Endothelial cell of umbilical vein (primary cell): ENCODE results near the gene ARHGAP22. TPM values are rescaled to one million over a fixed set of nuclear protein-coding genes. Genes with fewer than 3 reads are reported as not detected.
A peak's percentile ranks its signal among the peaks of the same experiment; 100 is the strongest.

Experiments used
- BruUV-seq: library from RNA; stranded (reverse); fragments of 400-500 nt; replicated peaks from 2 replicates; lab custom pipeline; 2021; lab: Mats Ljungman, UMichigan
- CTCF ChIA-PET: fragments of 300-600, 350-600 bp; sonication (Branson Sonifier 250); formaldehyde crosslinking; loops from one replicate; lab custom pipeline; 2021; ENCODE audit warnings: antibody characterized with exemption, inconsistent platforms; lab: Charles Lee
- POLR2A ChIA-PET: fragments of 300-600, 350-600 bp; sonication (Branson Sonifier 250); formaldehyde crosslinking; loops from one replicate; lab custom pipeline; 2021; ENCODE audit warnings: antibody characterized with exemption, inconsistent platforms; lab: Charles Lee
- DNase-seq: peaks from one replicate; pipeline ENCODE4 v3.0.0-alpha.2; 2011; ENCODE audit warnings: low read depth, low spot score
- FAIRE-seq: peaks from 2 replicates; lab custom pipeline; 2011; peaks lifted over from hg19 to GRCh38; lab: Jason Lieb, UNC
- H2AFZ ChIP-seq: 2 replicates; pipeline ENCODE4 v1.6.0; 2012; ENCODE audit warnings: low read depth, low read length, control low read depth, inconsistent platforms
- H3K27ac ChIP-seq: 2 replicates; pipeline ENCODE4 v1.5.1; 2011; ENCODE audit warnings: low read depth, mild to moderate bottlenecking, control low read depth, low read length, moderate library complexity; ENCODE audit not compliant: insufficient read depth
- H3K27me3 ChIP-seq, 2 experiments: 2 replicates each; pipeline versions ENCODE4 v1.6.0 to v1.6.1; 2011; ENCODE audit warnings: low read length in 2 of 2, mixed read lengths in 1 of 2; ENCODE audit not compliant: control insufficient read depth in 2 of 2, insufficient read depth in 2 of 2
- H3K36me3 ChIP-seq, 2 experiments: 2 replicates in 1 of 2; 3 replicates in 1 of 2; pipeline ENCODE4 v1.5.1; 2011; ENCODE audit warnings: low read length in 2 of 2, mild to moderate bottlenecking in 1 of 2, moderate library complexity in 1 of 2; ENCODE audit not compliant: control insufficient read depth in 2 of 2, insufficient read depth in 2 of 2; ENCODE audit errors: extremely low read depth in 1 of 2
- H3K4me1 ChIP-seq: 3 replicates; pipeline ENCODE4 v1.5.1; 2011; ENCODE audit warnings: mild to moderate bottlenecking, low read length; ENCODE audit not compliant: control insufficient read depth, insufficient read depth; ENCODE audit errors: extremely low read depth
- H3K4me2 ChIP-seq: 2 replicates; pipeline ENCODE4 v1.6.1; 2011; ENCODE audit warnings: low read length, control low read depth, mixed read lengths; ENCODE audit not compliant: insufficient read depth
- H3K4me3 ChIP-seq, 3 experiments: fragments of 200-600 bp in 1 of 3; sonication (generic), shearing (Covaris generic) in 1 of 3; replicated peaks in 1 of 3; 2 replicates each; pipeline ENCODE4 v1.5.1; 2011 to 2016; ENCODE audit warnings: control low read depth in 3 of 3, low read length in 3 of 3, mild to moderate bottlenecking in 2 of 3, inconsistent platforms in 1 of 3, low read depth in 1 of 3, moderate library complexity in 1 of 3; ENCODE audit not compliant: insufficient read depth in 1 of 3
- H3K79me2 ChIP-seq: 2 replicates; pipeline ENCODE4 v1.6.0; 2012; ENCODE audit warnings: low read length, inconsistent platforms; ENCODE audit not compliant: control insufficient read depth, insufficient read depth
- H3K9ac ChIP-seq: replicated peaks from 2 replicates; pipeline ENCODE3; 2011; ENCODE audit warnings: low read length, control low read depth; ENCODE audit not compliant: insufficient read depth; ENCODE audit errors: extremely low read depth
- H3K9me1 ChIP-seq: replicated peaks from 3 replicates; pipeline ENCODE4 v1.6.0; 2011; ENCODE audit warnings: mild to moderate bottlenecking, low read length; ENCODE audit not compliant: control insufficient read depth, insufficient read depth; ENCODE audit errors: extremely low read depth
- H3K9me3 ChIP-seq: replicated peaks from 2 replicates; pipeline ENCODE4 v1.5.1; 2012; ENCODE audit warnings: low read length, inconsistent platforms; ENCODE audit not compliant: control insufficient read depth, insufficient read depth
- H4K20me1 ChIP-seq: replicated peaks from 2 replicates; pipeline ENCODE3; 2011; ENCODE audit warnings: mild to moderate bottlenecking, low read length; ENCODE audit not compliant: control insufficient read depth, insufficient read depth; ENCODE audit errors: extremely low read depth
- EZH2 ChIP-seq: IDR thresholded peaks from 2 replicates; pipeline ENCODE4 v1.6.1; 2012; ENCODE audit warnings: borderline replicate concordance, low read depth, mild to moderate bottlenecking, moderate library complexity, low read length, inconsistent platforms; ENCODE audit not compliant: severe bottlenecking
- FOS ChIP-seq: IDR thresholded peaks from 2 replicates; pipeline ENCODE4 v1.6.1; 2011; ENCODE audit warnings: mild to moderate bottlenecking, low read length, moderate library complexity, borderline replicate concordance; ENCODE audit not compliant: insufficient read depth
- GATA2 ChIP-seq: IDR thresholded peaks from 2 replicates; pipeline ENCODE4 v1.7.0; 2011; ENCODE audit warnings: low read depth, mild to moderate bottlenecking, moderate library complexity, mixed read lengths, low read length; ENCODE audit not compliant: insufficient read length, insufficient read depth
- JUN ChIP-seq: IDR thresholded peaks from 2 replicates; pipeline ENCODE4 v1.6.1; 2011; ENCODE audit warnings: borderline replicate concordance, low read depth; ENCODE audit not compliant: insufficient read length, insufficient read depth
- MYC ChIP-seq: IDR thresholded peaks from one replicate; pipeline ENCODE4 v1.6.1; 2011; ENCODE audit warnings: mild to moderate bottlenecking, low read depth, low read length
- dilution Hi-C: fragments of 300-500 bp; cut with MboI; formaldehyde crosslinking; loops from one replicate; pipeline ENCODE4 v1.15.0; 2019; ENCODE audit warnings: low sequenced_read_pairs; ENCODE audit not compliant: extremely low pct_ligation_motif_present
- intact Hi-C: fragments of 100-400 bp; cut with micrococcal nuclease; formaldehyde crosslinking; loops from one replicate; pipeline ENCODE4 v1.10.0; 2022
- polyA plus RNA-seq, 4 experiments: library from polyadenylated mRNA; depleted of rRNA in 3 of 4; stranded (reverse) in 3 of 4; unstranded in 1 of 4; fragments of >200 nt; gene quantifications; 2 replicates each; pipeline versions ENCODE4 v1.2.1 to v1.2.3, GENCODE V29; 2011 to 2012; ENCODE audit warnings: missing spikeins in 1 of 4
- total RNA-seq: library from RNA; stranded (reverse); gene quantifications from 2 replicates; pipeline ENCODE4 v1.2.3, GENCODE V29; 2021

Gene ARHGAP22
- total and polyA plus RNA-seq, 2 donors (not counting 3 experiments of a cell fraction or from before 2014, with no cell fraction given): 8.6 to 50.3 TPM

- DNase-seq: peak; percentile 10
- Histone ChIP-seq H3K4me1 (peaks cover 28% of the 10 kb centered on the region), H3K9ac (no peak overlapping the region), H3K9me1 (no peaks in the 10 kb centered on the region), H3K27me3 (no peaks in the 10 kb centered on the region), H3K4me3 (no peak overlapping the region), H2AFZ (no peak overlapping the region), H3K27ac (no peak overlapping the region), H3K79me2 (no peaks in the 10 kb centered on the region), H4K20me1 (no peaks in the 10 kb centered on the region), H3K4me2 (peak overlapping the region; percentile 2), H3K9me3 (no peaks in the 10 kb centered on the region), H3K36me3 (no peaks in the 10 kb centered on the region)
- CTCF ChIA-PET: interaction anchor here (1.2 to 5.7 kb wide), 6 partner anchors 9 to 179 kb away, joined by 3 to 31 read pairs (median 9); no protein-coding TSS in a partner anchor
- dilution Hi-C loops (no loop called here), intact Hi-C loops (loop anchor here (1.0 kb wide), 1 partner anchor 16 kb away; no protein-coding TSS in a partner anchor)
- BruUV-seq: no TSS peak
- POLR2A ChIA-PET: no interaction called here
- TF ChIP-seq GATA2 (no peak), FOS (peak; percentile 40)
- peak; percentile 82 for FAIRE-seq
Measured at GRCh38 chr10:48623607-48624132, 18.8 kb upstream of the ARHGAP22 start.

DNA sequence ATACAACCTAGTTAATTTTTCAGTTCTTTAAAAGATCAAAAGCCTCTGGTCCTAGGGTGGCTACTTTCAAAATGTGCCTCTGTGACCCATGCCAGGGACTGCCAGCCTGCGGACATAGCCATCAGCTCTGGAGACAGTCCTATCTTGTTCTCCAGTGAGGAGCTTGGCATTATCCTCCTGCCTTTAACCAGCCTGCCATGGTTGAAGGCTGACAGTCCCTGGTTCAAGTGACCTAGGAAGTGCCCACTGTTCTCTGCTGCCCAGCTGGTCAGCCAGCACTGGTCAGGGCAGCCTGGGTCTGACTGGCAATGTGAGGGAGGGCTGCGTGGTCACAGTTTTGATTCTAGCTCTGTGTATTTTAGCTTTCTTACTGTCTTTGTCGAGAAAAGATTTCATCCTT, 18.1 kb upstream of the ARHGAP22 start:
- intact Hi-C loops: no loop called here
- dilution Hi-C loops: no loop called here
- CTCF ChIA-PET: interaction anchor here (1.4 to 5.7 kb wide), 5 partner anchors 8 to 35 kb away, joined by 5 to 31 read pairs (median 12); no protein-coding TSS in a partner anchor

More for the DNA sequence above, 18.1 kb upstream of the ARHGAP22 start:
- Histone ChIP-seq H3K27ac (no peak overlapping the region), H2AFZ (no peak overlapping the region), H3K27me3 (no peaks in the 10 kb centered on the region), H3K4me2 (no peak overlapping the region), H3K4me3 (no peak overlapping the region), H3K36me3 (no peaks in the 10 kb centered on the region), H3K9ac (no peak overlapping the region), H4K20me1 (no peaks in the 10 kb centered on the region), H3K4me1 (peaks cover 28% of the 10 kb centered on the region), H3K9me3 (no peaks in the 10 kb centered on the region), H3K9me1 (no peaks in the 10 kb centered on the region), H3K79me2 (no peaks in the 10 kb centered on the region)
- POLR2A ChIA-PET: no interaction called here
- no TSS peak for BruUV-seq
- TF ChIP-seq MYC (no peak), EZH2 (no peak), FOS (no peak), JUN (no peak)
- DNase-seq: no peak
- no peak for FAIRE-seq
